Middle frontal gyrus (tissue), 1 donor: ENCODE measurements around the gene CYGB.
"Not testable (repeated sequence)": the region's sequence is repeated elsewhere in the genome, so short reads cannot be mapped to it uniquely, and the experiment has no call there.

Source experiments
- DNase-seq: peaks from one replicate; pipeline ENCODE4 v3.0.0-alpha.2; 2015; ENCODE audit warnings: low spot score; ENCODE audit errors: extremely low spot score

Gene CYGB

DNA sequence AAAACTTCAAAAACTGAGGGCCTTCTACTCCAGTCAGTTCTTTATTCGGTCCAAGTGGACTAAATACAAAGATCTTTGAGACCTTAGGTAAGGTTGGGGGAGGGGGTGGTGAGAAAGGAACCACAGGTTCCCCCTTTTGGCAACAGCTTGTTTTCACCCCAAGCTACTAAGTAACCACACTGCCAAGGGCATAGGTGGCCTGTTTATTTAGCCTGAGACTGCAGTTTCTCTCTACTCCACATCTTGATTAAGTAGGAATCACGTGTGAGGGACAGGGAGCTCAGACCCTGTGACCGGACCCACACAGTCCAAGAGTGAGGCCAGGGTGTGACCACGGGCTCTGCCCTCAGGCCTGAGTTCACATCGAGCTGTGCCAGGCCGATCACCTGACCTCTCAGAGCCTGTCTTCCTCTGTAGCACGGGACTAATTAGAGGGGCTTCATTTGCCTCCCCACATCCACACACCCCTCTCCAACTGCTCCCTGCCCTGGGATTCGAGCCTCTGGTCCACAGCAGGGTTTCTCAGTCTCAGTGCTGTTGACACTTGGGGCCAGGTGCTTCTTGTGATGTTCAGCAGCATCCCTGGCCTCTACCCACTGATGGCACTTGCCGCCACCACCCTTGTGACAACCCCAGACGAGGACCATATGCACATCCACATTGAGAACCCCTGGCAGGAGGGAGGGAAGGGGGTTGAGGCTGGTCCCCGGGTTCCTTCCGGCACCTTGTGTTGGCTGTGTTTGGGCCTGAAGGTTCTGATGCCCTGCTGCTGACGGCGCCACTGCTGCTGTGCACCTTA is 30.3 kb upstream of the CYGB start:
- DNase-seq: no peak

DNA sequence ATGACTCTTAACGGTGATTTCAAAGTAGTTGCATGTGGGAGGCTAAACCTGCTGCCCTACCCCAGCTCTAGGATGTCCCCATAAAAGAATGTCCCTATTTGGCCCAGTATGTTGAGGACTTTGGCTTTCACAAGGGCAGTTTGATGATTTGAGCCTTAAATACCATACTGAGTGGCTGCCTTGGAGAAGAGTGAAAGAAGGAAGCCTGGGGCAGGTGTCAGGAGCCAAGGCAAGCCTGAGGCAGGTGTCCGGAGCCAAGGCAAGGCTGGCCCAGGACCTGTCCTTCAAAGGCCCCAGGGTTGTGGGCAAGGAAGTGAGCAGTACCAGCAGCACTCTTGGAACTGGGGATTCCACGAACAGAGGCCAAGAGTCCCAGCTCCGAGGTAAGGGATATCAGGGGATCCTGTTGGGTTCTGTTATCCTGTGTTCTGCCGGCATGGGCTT is 29.5 kb upstream of the CYGB start:
- no peak for DNase-seq

- DNase-seq: no peak
Observed at GRCh38 chr17:76566613-76566943, 29.1 kb upstream of the CYGB start.

GRCh38 chr17:76565728-76566612 is 28.5 kb upstream of the CYGB start:
- no peak for DNase-seq

DNA sequence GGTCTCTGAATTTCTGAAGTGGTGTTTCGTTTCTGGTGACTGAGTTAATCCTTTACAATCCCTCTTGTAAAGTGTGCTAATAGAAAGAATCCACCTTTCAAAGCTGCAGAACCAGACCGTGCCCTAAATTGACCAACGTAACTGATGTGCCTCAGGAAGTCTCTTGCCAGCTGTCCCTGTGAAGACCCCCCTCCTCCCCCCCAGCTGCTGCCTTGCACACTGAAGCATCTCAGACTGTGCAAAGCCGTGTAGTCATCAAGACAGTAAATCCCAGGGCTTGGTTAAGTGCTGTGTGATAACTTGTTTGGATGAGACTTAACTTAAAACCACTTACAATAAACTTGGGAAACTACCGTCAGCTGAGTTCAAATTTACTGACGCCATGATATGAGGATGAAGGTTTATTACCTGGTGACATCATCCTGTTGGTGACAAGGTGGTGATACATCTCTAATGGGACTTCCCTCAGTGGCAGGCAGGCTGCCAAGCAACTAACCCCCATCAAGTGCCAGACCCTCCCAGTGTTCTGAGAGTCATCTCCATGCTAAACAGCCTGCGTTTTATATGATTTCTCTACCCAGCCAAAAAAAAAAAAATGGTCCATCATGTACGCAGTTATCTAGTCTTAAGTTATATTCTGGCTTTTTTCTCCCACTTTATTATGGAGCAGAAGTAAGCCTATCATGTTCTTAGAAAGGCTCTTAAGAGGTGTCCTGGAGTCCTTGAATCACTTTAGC is 27.6 kb upstream of the CYGB start:
- not testable (repeated sequence) for DNase-seq

- not testable (repeated sequence) for DNase-seq
Observed at GRCh38 chr17:76563359-76563758, 25.9 kb upstream of the CYGB start.

GRCh38 chr17:76562734-76563148 is 25.2 kb upstream of the CYGB start:
- DNase-seq: peak; percentile 39

DNA sequence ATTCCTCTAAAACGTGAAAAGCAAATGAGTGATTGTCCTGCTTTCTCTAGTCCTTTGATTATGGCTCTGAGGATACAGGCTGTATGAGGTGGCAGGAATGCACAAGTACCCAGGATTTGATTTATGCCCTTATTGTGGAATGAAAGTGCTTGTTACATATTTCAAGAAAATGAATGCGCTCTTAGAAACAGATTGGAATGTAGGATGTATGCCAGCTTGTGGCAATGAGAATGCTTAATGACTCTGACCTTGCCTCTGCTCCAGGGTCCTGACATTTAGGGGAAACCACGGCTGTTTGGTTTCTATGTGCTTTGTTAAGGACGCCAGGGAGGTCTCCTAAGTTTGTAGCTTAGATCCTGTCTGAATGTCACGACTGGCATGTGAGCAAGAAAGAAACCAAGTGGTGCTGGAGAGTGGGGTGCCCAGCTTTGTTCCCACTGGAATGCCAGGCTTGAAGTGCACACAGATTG is 24.3 kb upstream of the CYGB start:
- no peak for DNase-seq

DNA sequence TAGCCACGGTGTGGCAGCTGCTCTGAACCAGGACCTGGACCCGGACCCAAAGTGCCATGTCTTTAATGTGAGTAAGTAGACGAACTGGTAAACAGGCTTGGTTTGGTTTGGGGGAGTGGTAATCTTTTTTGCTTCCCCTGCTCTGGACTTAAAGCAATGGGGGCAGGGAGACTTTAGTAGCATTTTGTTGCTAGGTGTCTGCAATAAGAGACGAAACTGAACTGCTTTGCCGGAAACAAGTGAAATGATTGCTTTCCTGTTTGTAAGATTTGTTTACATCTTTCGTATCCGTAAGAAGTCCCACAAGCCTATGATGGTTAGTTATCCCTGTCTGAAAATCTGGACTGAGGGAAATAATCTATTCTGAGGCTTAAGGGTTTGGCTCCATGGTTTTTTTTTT is 23.8 kb upstream of the CYGB start:
- no peak for DNase-seq

DNA sequence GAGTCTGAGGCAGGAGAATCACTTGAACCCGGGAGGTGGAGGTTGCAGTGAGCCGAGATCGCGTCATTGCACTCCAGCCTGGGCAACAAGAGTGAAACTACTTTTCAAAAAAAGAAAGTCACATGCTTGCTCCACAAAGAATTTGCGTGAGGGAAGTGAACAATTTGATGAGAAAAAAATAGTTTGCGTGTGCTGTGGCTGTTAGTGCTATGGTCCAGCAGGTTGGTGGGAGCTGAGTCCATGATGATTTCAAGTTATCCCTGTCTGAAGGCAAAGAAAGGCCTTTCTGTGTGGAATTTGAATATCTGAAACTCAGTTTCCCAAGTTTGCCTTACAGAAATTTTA is 23.3 kb upstream of the CYGB start:
- DNase-seq: no peak

DNA sequence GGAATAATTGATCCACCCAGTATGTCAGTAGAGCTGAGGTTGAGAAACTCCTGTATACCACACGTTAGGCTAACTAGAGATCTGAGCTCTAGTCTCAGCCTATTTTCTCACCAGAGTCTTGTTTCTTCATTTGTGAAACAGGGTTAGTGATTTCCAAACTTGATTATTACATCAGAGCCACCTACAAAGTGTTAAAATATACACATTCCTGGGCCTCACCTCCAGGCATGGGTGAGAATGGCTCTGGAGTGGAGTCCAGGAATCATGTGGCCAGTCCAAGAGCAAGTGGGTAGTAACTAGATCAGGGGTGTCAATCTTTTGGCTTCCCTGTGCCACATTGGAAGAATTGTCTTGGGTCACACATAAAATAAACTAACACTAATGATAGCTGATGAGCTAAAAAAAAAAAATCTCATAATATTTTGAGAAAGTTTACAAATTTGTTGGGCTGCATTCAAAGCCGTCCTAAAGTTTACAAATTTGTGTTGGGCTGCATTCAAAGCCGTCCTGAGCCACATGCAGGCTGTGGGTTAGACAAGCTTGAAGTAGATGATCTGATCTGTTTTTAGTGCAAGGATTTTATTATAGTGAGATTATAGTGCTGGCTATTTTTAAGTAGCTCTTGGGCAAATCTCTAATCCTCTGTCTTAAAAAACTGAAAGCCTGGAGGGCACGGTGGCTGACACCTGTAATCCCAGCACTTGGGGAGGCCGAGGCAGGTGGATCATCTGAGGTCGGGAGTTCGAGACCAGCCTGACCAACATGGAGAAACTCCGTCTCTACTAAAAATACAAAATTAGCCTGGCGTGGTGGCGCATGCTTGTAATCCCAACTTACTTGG is 22.7 kb upstream of the CYGB start:
- no peak for DNase-seq

DNA sequence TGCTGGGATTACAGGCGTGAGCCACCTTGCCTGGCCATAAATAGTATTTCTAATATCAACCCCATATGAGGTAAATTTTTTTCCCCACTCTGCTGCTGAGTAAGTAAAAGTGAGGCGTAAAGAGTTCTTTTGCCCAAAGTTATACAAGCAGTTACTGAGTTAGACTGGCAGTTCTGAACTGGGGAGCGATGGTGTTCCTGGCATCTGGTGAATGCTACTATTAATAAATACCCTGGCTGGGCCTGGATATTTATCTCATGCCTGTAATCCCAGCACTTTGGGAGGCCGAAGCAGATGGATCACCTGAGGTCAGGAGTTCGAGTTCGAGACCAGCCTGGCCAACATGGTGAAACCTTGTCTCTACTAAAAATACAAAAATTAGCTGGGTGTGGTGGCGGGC is 22.0 kb upstream of the CYGB start:
- DNase-seq: not testable (repeated sequence)

DNA sequence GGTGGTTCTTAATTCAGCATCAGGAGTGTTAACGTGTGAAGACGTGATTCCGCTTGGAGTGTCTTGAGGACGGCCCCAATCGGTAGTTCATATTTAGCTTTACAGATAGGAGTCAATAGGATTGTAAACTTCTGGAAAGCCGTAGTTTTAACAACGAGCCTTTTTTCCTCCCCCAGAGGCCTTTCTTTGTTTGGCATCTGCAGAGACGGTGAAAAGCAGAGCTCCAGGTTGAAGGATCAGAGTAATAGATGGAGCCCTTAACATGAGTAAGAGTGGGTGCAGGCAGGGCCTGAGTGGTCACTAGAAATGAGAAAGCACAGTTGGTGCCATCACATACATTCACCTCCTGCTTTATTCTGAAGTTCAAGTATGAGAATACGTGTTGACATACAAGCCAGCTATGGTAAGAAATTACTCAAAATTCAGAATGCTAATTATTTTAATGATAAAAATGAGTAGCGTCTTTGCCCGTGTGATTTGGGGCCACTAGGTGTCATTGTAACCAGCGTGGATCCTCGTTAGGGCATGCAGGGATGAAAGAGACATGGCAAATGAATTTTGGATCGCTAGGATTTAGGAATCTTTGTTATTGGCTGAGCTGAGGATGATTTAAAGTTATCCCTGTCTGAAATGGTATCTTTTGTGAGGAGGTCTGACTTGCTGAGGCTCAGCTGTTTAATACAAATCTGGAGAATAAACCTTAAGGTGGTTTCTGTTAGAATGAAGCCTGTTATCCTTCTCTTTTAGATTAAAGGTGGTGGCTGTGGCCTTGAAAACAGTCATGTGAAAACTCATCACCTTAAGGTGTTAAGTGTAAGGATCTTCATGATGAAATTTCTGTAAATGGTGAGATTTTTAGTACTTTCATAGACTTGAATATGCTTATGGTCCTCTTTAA is 20.9 kb upstream of the CYGB start:
- DNase-seq: no peak

DNA sequence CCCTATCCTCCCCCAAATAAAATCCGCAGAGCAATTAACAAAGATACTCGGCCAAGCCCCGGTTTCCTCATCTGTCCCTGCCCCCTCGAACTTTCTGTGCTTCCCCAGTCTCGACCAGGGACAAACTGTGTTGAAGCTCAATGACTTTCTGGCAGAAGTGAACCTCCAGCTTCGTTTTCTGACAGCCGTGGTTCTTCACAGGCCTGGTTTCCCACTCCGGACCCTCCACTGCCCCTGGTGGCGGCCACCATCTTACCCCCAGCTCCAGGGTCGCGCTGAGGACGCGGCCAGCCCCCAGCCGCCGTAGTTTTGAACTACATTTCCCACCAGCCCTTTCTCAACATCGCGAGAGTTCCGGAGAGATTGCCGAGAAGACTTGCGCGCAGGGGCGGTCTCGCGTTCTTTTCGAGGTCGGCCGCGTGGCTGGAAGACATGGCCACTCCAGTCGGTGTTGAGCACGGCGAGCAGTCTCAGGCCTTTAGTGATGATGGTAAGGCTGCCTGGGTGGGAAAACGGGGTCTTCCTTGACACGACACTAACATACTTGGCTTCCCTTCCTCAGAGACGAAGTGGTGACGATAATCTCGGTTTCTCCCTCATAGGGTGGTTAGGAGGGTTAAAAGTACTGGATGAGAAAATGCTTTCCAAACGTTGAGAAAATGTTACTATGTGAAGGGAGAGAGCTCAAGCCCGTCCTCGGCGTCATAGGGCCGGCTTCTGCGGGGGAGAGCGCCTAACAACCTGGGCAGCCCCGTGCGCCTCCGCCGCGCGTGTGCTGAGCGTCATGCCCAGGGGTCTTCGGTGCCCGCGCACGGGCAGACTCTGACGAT is 20.1 kb upstream of the CYGB start:
- peak; percentile 85 for DNase-seq

- no peak for DNase-seq
Observed at GRCh38 chr17:76556765-76557367, 19.4 kb upstream of the CYGB start.

DNA sequence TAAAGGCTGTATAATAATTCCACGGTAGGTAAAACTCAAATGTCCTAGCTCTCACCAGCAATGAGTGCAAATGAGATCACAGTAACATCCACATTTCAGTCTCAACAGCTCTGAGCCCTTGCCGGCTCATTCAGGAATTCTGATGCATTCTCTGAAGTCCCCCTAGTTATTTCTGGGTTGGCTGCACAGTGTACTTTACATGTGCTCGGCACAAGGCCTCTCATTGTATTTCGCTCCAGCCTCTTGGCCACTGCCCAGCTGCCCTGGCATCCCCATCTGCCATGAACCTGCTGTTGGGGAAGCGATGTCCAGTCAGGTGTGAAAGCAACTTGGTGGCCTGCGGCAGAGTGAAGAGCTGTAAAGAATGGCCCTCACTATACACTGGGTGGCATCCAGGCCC is 16.6 kb upstream of the CYGB start:
- no peak for DNase-seq

DNA sequence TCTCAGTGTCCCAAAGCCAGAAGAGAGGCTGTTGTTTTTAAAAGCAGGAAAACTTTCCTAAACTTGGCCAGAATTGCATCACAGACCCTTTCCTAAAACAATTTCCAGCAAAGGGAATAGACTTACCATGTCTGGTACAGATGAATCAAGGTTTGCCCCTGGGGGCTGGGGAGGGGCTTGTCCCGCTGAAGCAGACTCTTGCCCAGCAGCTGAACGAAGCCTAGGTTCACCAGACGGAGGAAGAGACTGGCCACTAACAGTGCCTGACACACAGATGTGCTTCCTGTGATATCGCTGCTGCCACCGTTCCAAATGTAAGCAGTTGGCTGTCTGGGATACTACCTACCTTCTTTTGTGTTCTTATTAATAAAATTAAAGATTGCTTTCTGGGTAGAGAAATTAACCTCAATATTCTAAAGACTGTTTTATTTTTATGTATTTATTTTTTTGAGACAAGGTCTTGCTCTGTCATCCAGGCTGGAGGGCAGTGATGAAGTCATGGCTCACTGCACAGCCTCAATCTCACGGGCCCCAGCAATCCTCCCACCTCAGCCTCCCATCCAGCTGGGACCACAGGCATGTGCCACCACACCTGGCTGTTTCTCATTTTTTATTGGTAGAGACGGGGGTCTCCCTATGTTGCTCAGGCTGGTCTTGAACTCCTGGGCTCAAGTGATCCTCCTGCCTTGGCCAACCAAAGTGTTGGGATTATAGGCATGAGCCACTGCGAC is 15.8 kb upstream of the CYGB start:
- no peak for DNase-seq

DNA sequence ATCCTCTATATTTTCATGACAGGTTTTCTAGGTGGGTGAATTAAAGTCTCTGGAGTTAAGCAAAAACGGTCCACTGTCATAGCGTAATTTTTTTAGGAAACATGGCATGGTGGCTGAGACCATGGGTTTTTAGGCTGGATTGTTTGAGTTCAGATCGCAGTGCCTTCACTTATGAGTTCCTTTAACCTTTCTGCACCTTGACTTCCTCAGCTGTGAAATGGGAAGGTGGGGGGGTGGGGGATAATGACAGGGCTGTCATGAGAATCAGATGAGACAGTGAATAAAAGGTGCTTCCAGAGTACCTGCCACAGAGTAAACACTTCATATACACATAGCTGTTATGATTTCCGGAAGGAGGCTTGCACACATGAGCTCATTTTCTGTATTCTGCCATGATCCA is 14.2 kb upstream of the CYGB start:
- no peak for DNase-seq
